Stimulated activated CD4-positive, alpha-beta T cell treated with anti-CD3 and anti-CD28 coated beads, Interleukin-12 subunit alpha, Interleukin-12 subunit beta, amount 100 ng/mL, for 4 hours (primary cell): ENCODE measurements around the gene NHLRC3.
A peak's percentile ranks its signal among the peaks of the same experiment; 100 is the strongest.
"Not testable (repeated sequence)": the region's sequence is repeated elsewhere in the genome, so short reads cannot be mapped to it uniquely, and the experiment has no call there.

Source experiments
- DNase-seq: peaks from one replicate; pipeline ENCODE4 v3.0.0-alpha.2; 2020

The NHLRC3 gene, protein sequence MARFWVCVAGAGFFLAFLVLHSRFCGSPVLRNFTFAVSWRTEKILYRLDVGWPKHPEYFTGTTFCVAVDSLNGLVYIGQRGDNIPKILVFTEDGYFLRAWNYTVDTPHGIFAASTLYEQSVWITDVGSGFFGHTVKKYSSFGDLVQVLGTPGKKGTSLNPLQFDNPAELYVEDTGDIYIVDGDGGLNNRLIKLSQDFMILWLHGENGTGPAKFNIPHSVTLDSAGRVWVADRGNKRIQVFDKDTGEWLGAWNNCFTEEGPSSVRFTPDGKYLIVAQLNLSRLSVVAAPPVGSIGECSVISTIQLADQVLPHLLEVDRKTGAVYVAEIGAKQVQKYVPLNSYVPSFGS

GRCh38 chr13:39037880-39038568 is at the start of gene NHLRC3, which contains the start of gene PROSER1:
Gene NHLRC3, plus strand, starts transcription at chr13:39038456. Its CDS starts 184 bp downstream, at chr13:39038640.
Gene PROSER1, minus strand, starts transcription at chr13:39038089. Its CDS starts 847 bp downstream, at chr13:39037242.
- peak; percentile 77 for DNase-seq

GRCh38 chr13:38990693-38991092 is 47.6 kb upstream of the NHLRC3 start, which contains the start of gene STOML3:
Gene STOML3, minus strand, starts transcription at chr13:38990831. Its CDS starts 110 bp downstream, at chr13:38990721.
- no peak for DNase-seq

GRCh38 chr13:38993381-38993780 is 44.9 kb upstream of the NHLRC3 start:
- no peak for DNase-seq

DNA sequence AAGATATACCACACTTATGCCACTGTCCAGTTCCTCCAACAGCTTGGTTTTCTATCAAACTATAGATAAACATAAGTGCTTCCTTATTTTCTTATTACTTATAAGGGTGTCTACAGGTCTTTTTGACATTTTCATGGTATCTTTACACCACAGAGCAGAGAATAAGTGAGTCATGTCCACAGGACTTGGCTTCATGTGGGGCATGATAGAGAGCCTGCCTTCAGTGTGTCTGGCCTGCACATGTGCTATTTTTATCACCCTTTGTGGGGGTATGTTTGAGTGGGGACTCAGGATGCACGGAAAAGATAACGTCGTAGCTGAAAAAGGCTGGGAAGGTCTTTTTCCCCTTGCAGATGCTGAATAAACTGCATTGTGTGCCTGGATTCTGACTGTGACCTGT is 39.5 kb upstream of the NHLRC3 start:
- DNase-seq = no peak

DNA sequence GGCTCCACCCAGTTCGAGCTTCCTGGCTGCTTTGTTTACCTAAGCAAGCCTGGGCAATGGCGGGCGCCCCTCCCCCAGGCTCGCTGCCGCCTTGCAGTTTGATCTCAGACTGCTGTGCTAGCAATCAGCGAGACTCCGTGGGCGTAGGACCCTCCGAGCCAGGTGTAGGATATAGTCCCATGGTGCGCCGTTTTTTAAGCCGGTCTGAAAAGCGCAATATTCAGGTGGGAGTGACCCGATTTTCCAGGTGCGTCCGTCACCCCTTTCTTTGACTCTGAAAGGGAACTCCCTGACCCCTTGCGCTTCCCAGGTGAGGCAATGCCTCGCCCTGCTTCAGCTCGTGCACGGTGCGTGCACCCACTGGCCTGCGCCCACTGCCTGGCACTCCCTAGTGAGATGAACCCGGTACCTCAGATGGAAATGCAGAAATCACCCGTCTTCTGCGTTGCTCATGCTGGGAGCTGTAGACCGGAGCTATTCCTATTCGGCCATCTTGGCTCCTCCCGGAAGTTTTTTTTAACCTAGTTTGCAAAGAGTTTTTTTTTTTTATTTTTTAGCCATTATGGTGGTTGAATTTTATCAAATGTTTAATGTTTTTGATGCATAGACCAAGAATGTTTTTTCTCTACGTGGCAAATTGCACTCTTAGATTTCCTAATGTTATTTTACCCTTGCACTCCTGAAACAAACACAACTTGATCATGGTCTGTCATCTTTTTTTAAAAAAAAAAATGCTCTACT is 31.7 kb upstream of the NHLRC3 start:
- not testable (repeated sequence) for DNase-seq

DNA sequence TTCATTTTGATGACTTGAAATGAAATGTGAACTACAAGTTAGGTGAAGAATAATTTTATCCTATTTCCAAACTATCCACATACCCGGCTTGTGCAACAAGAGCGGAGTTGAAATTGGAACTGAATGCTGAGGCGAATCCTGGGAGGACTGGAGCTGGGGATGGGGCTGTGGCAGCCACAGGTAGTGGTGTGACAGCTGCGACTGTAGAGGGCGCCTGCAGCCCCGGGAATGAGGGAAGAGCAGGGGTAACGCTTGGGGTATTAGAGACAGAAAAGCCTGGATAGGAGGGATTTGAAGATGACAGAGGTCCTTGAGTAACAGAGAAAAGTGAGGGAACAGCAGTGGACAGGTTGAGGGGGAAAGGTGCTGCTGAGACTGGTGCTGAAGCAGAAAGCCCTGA is 25.6 kb upstream of the NHLRC3 start:
- DNase-seq = no peak

GRCh38 chr13:39013462-39013861 is 24.8 kb upstream of the NHLRC3 start:
- no peak for DNase-seq

GRCh38 chr13:39016087-39016486 is 22.2 kb upstream of the NHLRC3 start:
- DNase-seq = no peak

- DNase-seq = no peak
Observed at GRCh38 chr13:39016787-39017186, 21.5 kb upstream of the NHLRC3 start.

- no peak for DNase-seq
Observed at GRCh38 chr13:39020853-39021462, 17.3 kb upstream of the NHLRC3 start.

DNA sequence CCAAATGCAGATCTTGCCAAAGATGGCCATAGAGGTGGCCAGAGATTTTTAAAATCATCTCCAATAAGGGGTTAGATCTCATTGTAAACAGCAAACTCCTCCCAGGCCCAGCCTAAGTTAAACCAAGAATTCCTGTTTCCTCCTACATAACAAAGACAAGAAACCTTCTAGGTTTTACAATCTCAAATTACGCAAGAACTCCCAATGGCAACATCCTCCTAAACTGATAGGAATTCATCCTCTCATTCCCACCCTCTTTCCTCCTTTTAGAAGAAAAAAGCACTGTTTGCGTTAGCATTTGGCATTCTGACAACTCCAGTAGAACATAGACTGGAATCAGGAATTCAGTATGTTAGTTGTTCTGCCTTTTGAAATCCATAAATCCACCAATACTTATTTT is 14.9 kb upstream of the NHLRC3 start:
- no peak for DNase-seq

GRCh38 chr13:39023761-39024160 is 14.5 kb upstream of the NHLRC3 start:
- no peak for DNase-seq

- DNase-seq = no peak
Observed at GRCh38 chr13:39025433-39025839, 12.8 kb upstream of the NHLRC3 start.

DNA sequence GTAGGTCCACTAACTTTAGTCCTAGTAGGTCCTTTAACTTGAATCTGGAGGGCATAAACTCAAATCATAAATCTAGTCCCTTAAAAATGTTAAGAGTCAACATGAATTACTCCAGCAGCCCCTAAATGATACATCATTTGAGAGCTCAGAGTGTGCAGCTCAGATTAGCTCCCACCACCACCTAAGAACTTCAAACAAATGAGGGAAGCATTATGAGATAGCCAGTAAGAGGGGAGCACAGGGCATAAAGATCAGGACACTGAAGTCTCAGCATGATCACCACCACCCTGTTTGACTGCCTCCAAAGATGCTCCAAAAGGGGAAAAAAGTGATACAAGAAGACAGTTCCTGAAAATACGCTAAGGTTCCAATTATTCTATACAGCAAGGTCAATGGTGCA is 6.1 kb upstream of the NHLRC3 start:
- DNase-seq = no peak

DNA sequence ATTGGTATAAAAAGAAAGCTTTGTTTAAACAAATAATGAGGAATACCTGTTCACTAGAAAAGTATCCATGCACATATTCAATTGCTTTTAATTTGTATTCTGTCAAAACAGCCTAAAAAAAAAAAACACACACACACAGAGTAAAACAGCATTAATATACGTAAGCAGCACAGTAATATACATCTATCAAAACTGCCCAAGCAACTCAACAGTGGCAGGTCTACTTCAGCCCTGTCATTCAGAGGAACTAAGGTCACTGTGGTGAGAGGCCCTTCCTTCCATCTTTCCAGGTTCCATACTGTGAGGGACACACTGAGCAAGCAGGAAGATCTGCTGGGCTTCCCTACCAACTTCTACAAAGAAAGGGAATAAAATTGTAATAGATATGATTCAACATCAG is 4.2 kb upstream of the NHLRC3 start:
- DNase-seq = no peak

GRCh38 chr13:39035204-39035603 is 3.1 kb upstream of the NHLRC3 start:
- no peak for DNase-seq

- no peak for DNase-seq
Observed at GRCh38 chr13:39035799-39036198, 2.5 kb upstream of the NHLRC3 start.

- no peak for DNase-seq
Observed at GRCh38 chr13:39036212-39036611, 2.0 kb upstream of the NHLRC3 start.

DNA sequence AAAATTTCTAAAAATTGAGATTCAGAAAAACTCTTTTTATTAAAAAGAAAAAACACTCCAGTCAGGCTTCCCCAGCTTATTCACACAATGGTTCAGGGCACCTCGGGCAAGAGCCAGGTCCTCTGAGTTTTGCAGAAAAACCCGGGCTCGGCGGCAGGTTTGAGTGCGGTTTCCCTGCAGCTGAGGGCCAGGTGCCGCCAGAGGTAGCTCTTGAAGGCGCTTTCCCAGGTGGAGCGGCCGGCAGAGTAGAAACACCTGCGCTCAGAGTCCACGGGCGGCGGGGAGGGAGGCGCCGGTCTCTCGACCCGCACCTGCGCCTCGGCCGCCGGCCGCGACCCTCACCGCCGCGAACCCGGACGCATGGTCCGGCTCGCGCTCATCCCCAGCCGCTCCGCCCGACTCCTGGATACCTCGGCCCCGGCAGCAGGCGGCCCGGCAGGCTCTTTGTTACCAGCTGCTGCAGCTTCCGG is 811 bp upstream of the NHLRC3 start:
- no peak for DNase-seq

DNA sequence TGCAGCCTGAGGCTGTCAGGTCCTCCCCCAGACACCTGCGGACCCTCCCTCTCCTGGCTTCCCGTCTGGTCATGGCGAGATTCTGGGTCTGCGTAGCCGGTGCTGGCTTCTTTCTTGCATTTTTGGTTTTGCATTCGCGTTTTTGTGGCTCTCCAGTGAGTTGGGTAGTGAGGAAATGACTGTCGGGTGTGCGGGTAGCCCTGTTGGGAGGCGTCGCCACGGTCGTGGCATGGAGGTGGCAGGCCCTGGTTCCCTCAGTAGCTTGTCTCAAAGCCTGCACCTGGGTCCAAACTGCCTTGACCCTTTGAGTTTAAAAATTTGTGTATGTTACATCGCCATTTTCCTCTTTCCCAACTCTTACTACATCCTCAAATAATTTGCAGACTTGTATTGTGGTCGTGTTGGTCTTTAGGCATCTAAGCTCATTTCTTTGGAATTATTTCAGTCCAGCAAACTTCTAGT is 344 bp downstream of the NHLRC3 start:
- DNase-seq = peak; percentile 15

DNA sequence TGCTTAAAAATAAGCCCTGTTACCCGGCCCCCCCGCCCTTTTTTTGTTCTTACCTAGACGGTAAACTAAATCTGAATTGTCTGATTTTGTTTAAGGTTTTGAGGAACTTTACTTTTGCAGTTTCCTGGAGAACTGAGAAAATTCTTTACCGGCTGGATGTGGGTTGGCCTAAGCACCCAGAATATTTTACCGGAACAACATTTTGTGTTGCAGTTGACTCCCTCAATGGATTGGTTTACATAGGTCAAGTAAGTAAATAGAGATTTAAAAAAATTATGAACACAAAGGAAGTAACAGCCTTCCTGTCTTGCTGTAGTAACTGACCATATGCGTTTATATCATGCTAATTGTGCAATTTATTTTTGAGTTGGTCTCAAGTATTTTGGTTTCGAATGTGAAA is 785 bp downstream of the NHLRC3 start:
- DNase-seq = no peak

GRCh38 chr13:39040206-39040605 is 1.9 kb downstream of the NHLRC3 start:
- DNase-seq = no peak

GRCh38 chr13:39044536-39044935 is 6.3 kb downstream of the NHLRC3 start:
- no peak for DNase-seq
